NB4 (cell line): ENCODE results near the gene OR10K1.

Experiments used
- DNase-seq: peaks from one replicate; pipeline ENCODE4 v3.0.0; 2010; ENCODE audit warnings: low read depth
- H3K4me3 ChIP-seq: one replicate; pipeline ENCODE4 v1.5.1; 2011; ENCODE audit warnings: mild to moderate bottlenecking, low read depth, low read length, moderate library complexity
- CTCF ChIP-seq: IDR thresholded peaks from one replicate; pipeline ENCODE4 v1.5.1; 2012; ENCODE audit warnings: low read depth, low read length
- MAX ChIP-seq: IDR thresholded peaks from 2 replicates; pipeline ENCODE4 v1.6.1; 2011; ENCODE audit warnings: low read depth, low read length
- MYC ChIP-seq: IDR thresholded peaks from 2 replicates; pipeline ENCODE4 v1.6.1; 2011; ENCODE audit warnings: low read depth, low read length
- POLR2A ChIP-seq: IDR thresholded peaks from 2 replicates; pipeline ENCODE4 v1.6.1; 2011; ENCODE audit warnings: mild to moderate bottlenecking; ENCODE audit not compliant: insufficient read length; ENCODE audit errors: extremely low read depth

OR10K1 gene

GRCh38 chr1:158461534-158461933, at the start of gene OR10K1:
OR10K1 (plus strand) TSS chr1:158461834; CDS start chr1:158465562, 3,728 bp downstream.
- DNase-seq = no peak
- no peak for TF ChIP-seq MYC
- no peak for TF ChIP-seq MAX
- TF ChIP-seq CTCF = no peak
- TF ChIP-seq POLR2A = no peak
- no peak within 1 kb of the TSS for H3K4me3 ChIP-seq

GRCh38 chr1:158414651-158415345, 46.8 kb upstream of the OR10K1 start:
- TF ChIP-seq MYC = no peak
- TF ChIP-seq MAX = no peak
- no peak for TF ChIP-seq CTCF
- TF ChIP-seq POLR2A = no peak
- no peak for DNase-seq
- H3K4me3 ChIP-seq = no peak overlapping the region

- DNase-seq = no peak
- no peak overlapping the region for H3K4me3 ChIP-seq
- TF ChIP-seq CTCF = no peak
- no peak for TF ChIP-seq MYC
- no peak for TF ChIP-seq MAX
- no peak for TF ChIP-seq POLR2A
Observed at GRCh38 chr1:158417586-158417985, 44.0 kb upstream of the OR10K1 start.

- DNase-seq = no peak
Observed at GRCh38 chr1:158422212-158422611, 39.4 kb upstream of the OR10K1 start.

GRCh38 chr1:158425027-158425426, 36.6 kb upstream of the OR10K1 start:
- H3K4me3 ChIP-seq = no peak overlapping the region
- TF ChIP-seq MYC (no peak), POLR2A (no peak), MAX (no peak), CTCF (no peak)
- peak; percentile 7 for DNase-seq

More at GRCh38 chr1:158422212-158422611, 39.4 kb upstream of the OR10K1 start:
- H3K4me3 ChIP-seq = no peak overlapping the region
- no peak for TF ChIP-seq POLR2A
- no peak for TF ChIP-seq MYC
- no peak for TF ChIP-seq MAX
- TF ChIP-seq CTCF = no peak
